ENCODE results near the gene TLE4.

TLE4 gene

DNA sequence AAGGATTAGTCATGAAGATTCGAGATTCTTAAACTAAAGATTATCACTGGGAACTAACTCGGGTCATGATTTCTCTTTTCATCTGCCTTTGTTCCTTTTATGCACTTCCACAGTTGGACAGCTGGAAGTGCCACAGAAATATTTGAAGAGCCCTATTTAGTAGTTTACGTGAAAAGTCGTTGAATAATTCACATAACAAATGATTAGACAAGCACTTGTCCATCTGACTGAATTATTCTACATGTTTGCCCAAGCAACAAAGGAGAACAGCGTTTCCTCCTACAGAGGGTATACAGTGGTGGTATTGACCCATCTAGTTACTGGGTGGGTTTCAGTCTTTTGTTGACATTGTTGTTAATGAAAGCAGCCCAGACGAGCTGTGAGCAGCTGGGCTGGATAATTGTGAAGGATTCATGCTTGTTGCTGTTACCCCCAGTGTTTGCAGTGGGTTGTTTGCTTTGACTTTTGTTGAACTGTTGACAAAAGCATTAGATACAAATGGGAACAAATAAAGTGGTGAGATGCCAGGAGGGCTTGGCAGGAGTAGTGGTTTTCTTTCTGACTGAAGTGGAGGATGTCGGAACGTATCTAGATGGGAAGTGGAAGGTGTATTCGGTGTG, 96.2 kb downstream of the TLE4 start:
- no peak for TF ChIP-seq CTCF (IDR thresholded peaks at IDR 0.05; ENCODE audit: low read depth, low read length)
- H3K4me3 ChIP-seq (ENCODE audit: low read depth, low read length): no peak overlapping the region

- no peak overlapping the region for H3K4me3 ChIP-seq (ENCODE audit: low read depth, low read length)
- no peak for TF ChIP-seq CTCF (IDR thresholded peaks at IDR 0.05; ENCODE audit: low read depth, low read length)
Observed at GRCh38 chr9:79668956-79669355, 97.2 kb downstream of the TLE4 start.

- TF ChIP-seq CTCF (IDR thresholded peaks at IDR 0.05; ENCODE audit: low read depth, low read length): no peak
- no peak overlapping the region for H3K4me3 ChIP-seq (ENCODE audit: low read depth, low read length)
Observed at GRCh38 chr9:79670269-79670961, 98.7 kb downstream of the TLE4 start.

- TF ChIP-seq CTCF (IDR thresholded peaks at IDR 0.05; ENCODE audit: low read depth, low read length): no peak
- no peak overlapping the region for H3K4me3 ChIP-seq (ENCODE audit: low read depth, low read length)
Observed at GRCh38 chr9:79671558-79671957, 99.8 kb downstream of the TLE4 start.

DNA sequence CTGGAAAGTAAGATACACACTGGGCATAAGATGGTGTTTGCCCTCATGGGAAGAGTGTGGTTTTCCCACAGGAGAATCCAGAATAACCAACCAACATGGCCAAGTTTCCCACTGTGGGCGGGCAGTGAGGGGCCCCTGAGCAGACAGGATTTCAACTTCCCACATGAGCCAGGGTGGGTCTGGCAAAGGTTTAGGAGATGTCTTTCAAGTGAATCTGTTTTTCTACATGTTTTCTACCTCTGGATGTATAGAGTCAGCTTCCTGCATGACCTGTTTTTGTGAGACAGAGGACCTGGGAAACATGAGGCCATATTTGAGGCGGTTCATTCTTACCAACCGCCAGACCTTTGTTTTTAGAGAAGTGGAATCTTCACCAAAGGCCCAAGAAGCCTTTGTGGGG, 100.5 kb downstream of the TLE4 start:
- no peak for TF ChIP-seq CTCF (IDR thresholded peaks at IDR 0.05; ENCODE audit: low read depth, low read length)

GRCh38 chr9:79672891-79673290, 101.1 kb downstream of the TLE4 start:
- no peak for TF ChIP-seq CTCF (IDR thresholded peaks at IDR 0.05; ENCODE audit: low read depth, low read length)

More for the DNA sequence above, 100.5 kb downstream of the TLE4 start:
- H3K4me3 ChIP-seq (ENCODE audit: low read depth, low read length): no peak overlapping the region

GRCh38 chr9:79673614-79674013, 101.8 kb downstream of the TLE4 start:
- no peak for TF ChIP-seq CTCF (IDR thresholded peaks at IDR 0.05; ENCODE audit: low read depth, low read length)
- no peak overlapping the region for H3K4me3 ChIP-seq (ENCODE audit: low read depth, low read length)

More at GRCh38 chr9:79672891-79673290, 101.1 kb downstream of the TLE4 start:
- no peak overlapping the region for H3K4me3 ChIP-seq (ENCODE audit: low read depth, low read length)
